K562 (cell line): ENCODE data around the gene SPDYE4. TPM values are rescaled to one million over a fixed set of nuclear protein-coding genes. Genes with fewer than 3 reads are reported as not detected.

Source experiments
- ATAC-seq: fragments of 200-7000 bp; cut with Tn5 transposase; 3 replicates; pipeline ENCODE4 v1.9.1; 2020; ENCODE audit warnings: moderate library complexity
- BruUV-seq: library from RNA; stranded (reverse); fragments of 400-500 nt; replicated peaks from 2 replicates; lab custom pipeline; 2021; lab: Mats Ljungman, UMichigan
- CTCF ChIA-PET: fragments of 300-600 bp; formaldehyde crosslinking; extraction: SDS; loops from one replicate; lab custom pipeline; 2021; ENCODE audit warnings: low intra/inter-chr PET ratio; lab: Yijun Ruan, JAX
- POLR2A ChIA-PET: fragments of 300-600, 350-650 bp; sonication (Branson Sonifier 250); formaldehyde crosslinking; extraction: SDS; loops from one replicate; lab custom pipeline; 2021; ENCODE audit warnings: antibody characterized with exemption, inconsistent platforms; lab: Yijun Ruan, JAX
- DNase-seq, 4 experiments: peaks; one replicate each; pipeline versions ENCODE4 v3.0.0 to v3.0.0-alpha.2; 2011 to 2018; ENCODE audit warnings: low spot score in 3 of 4, mixed read lengths in 3 of 4; ENCODE audit errors: extremely low read depth in 1 of 4
- FAIRE-seq: peaks from 2 replicates; lab custom pipeline; 2011; peaks lifted over from hg19 to GRCh38; lab: Jason Lieb, UNC
- H2AFZ ChIP-seq: 2 replicates; pipeline ENCODE4 v1.6.0; 2011; ENCODE audit warnings: low read depth, low read length, control low read depth, inconsistent platforms
- H3K27ac ChIP-seq: fragments of 200-600 bp; 3 replicates; pipeline ENCODE4 v1.8.0; 2011; ENCODE audit warnings: low read depth, mild to moderate bottlenecking, control low read depth, inconsistent platforms, low read length, moderate library complexity, mixed read lengths; ENCODE audit errors: extremely low read depth
- H3K27me3 ChIP-seq, 2 experiments: fragments of 300-600 bp in 1 of 2; 2 replicates in 1 of 2; 3 replicates in 1 of 2; pipeline versions ENCODE4 v1.6.0 to v1.8.0; 2011; ENCODE audit warnings: inconsistent platforms in 2 of 2, low read length in 2 of 2, mild to moderate bottlenecking in 1 of 2, mixed read lengths in 1 of 2, moderate library complexity in 1 of 2; ENCODE audit not compliant: control insufficient read depth in 2 of 2, insufficient read depth in 2 of 2
- H3K36me3 ChIP-seq: fragments of 300-600 bp; 3 replicates; pipeline ENCODE4 v1.8.0; 2011; ENCODE audit warnings: mild to moderate bottlenecking, low read length, inconsistent platforms; ENCODE audit not compliant: control insufficient read depth, insufficient read depth
- H3K4me1 ChIP-seq, 2 experiments: fragments of 200-600 bp in 1 of 2; replicated peaks in 1 of 2; 2 replicates in 1 of 2; 3 replicates in 1 of 2; pipeline versions ENCODE4 v1.5.1 to v1.8.0; 2011; ENCODE audit warnings: inconsistent platforms in 2 of 2, low read length in 2 of 2, mild to moderate bottlenecking in 1 of 2, mixed read lengths in 1 of 2, moderate library complexity in 1 of 2; ENCODE audit not compliant: control insufficient read depth in 2 of 2, insufficient read depth in 2 of 2
- H3K4me2 ChIP-seq: 2 replicates; pipeline ENCODE4 v1.6.1; 2011; ENCODE audit warnings: low read length, control low read depth, inconsistent platforms, mixed read lengths; ENCODE audit not compliant: insufficient read depth
- H3K4me3 ChIP-seq: fragments of 200-600 bp; sonication (generic), shearing (Covaris generic); 2 replicates; pipeline ENCODE4 v1.5.1; 2016; ENCODE audit warnings: control low read depth, inconsistent platforms
- H3K79me2 ChIP-seq: fragments of 200-600 bp; 3 replicates; pipeline ENCODE4 v1.8.0; 2011; ENCODE audit warnings: low read length, inconsistent platforms; ENCODE audit not compliant: control insufficient read depth, insufficient read depth
- H3K9ac ChIP-seq, 2 experiments: 2 replicates each; pipeline versions ENCODE4 v1.6.0 to v1.6.1; 2011; ENCODE audit warnings: low read depth in 2 of 2, low read length in 2 of 2, control low read depth in 1 of 2, inconsistent platforms in 1 of 2, mild to moderate bottlenecking in 1 of 2, mixed read lengths in 1 of 2; ENCODE audit not compliant: insufficient read depth in 1 of 2
- H3K9me1 ChIP-seq: one replicate; pipeline ENCODE4 v1.6.0; 2011; ENCODE audit warnings: inconsistent platforms, mild to moderate bottlenecking, low read length, moderate library complexity; ENCODE audit not compliant: control insufficient read depth, insufficient read depth
- H3K9me3 ChIP-seq: replicated peaks from 2 replicates; pipeline ENCODE4 v1.5.1; 2011; ENCODE audit warnings: low read depth, low read length, inconsistent platforms; ENCODE audit not compliant: control insufficient read depth, insufficient read depth
- H4K20me1 ChIP-seq: replicated peaks from 2 replicates; pipeline ENCODE4 v1.6.1; 2011; ENCODE audit warnings: low read length, inconsistent platforms, mixed read lengths; ENCODE audit not compliant: control insufficient read depth, insufficient read depth
- CREB1 ChIP-seq, 2 experiments: sonication (generic) in 1 of 2; formaldehyde crosslinking in 1 of 2; IDR thresholded peaks; 2 replicates each; pipeline versions ENCODE4 v1.6.1 to v1.8.0; 2012 to 2022; ENCODE audit warnings: inconsistent platforms in 1 of 2, mild to moderate bottlenecking in 1 of 2, missing genetic modification reagents in 1 of 2, moderate library complexity in 1 of 2
- HCFC1 ChIP-seq: IDR thresholded peaks from 2 replicates; pipeline ENCODE4 v1.6.1; 2012; ENCODE audit warnings: low read depth, low read length, improper control_type of control experiment
- KAT7 ChIP-seq: sonication (generic); formaldehyde crosslinking; IDR thresholded peaks from 2 replicates; pipeline ENCODE4 v1.8.0; 2022; ENCODE audit warnings: missing genetic modification reagents, mild to moderate bottlenecking, borderline replicate concordance
- MXI1 ChIP-seq: IDR thresholded peaks from 2 replicates; pipeline ENCODE4 v1.6.1; 2011; ENCODE audit warnings: low read depth, mild to moderate bottlenecking, improper control_type of control experiment, low read length
- SPI1 ChIP-seq: IDR thresholded peaks from 2 replicates; pipeline ENCODE4 v1.6.1; 2011; ENCODE audit warnings: low read depth, low read length, control low read depth, borderline replicate concordance
- ZNF23 ChIP-seq: fragments of 250-450 bp; sonication (Bioruptor Pico); IDR thresholded peaks from 2 replicates; pipeline ENCODE4 v1.4.0; 2020; ENCODE audit warnings: mild to moderate bottlenecking
- ZNF384 ChIP-seq: IDR thresholded peaks from 2 replicates; pipeline ENCODE4 v1.6.1; 2012; ENCODE audit warnings: low read depth, low read length, improper control_type of control experiment
- WGBS: fragments of 100-300 bp; shearing (Covaris generic); methylation state at CpG from one replicate; pipeline ENCODE4 v1.1.6; 2016; ENCODE audit warnings: low coverage, mixed read lengths; ENCODE audit not compliant: insufficient coverage; ENCODE audit errors: missing lambda C conversion rate; 5-methylcytosine and 5-hydroxymethylcytosine counted together
- in situ Hi-C: fragments of 300-500 bp; cut with MboI; formaldehyde crosslinking; loops from 4 replicates; pipeline ENCODE4 v1.15.0; 2018; ENCODE audit warnings: inconsistent platforms, mixed read lengths
- intact Hi-C: fragments of 100-400 bp; cut with micrococcal nuclease; formaldehyde crosslinking; loops from 2 replicates; pipeline ENCODE4 v1.14.2; 2022
- polyA plus RNA-seq, 8 experiments: library from polyadenylated mRNA; depleted of rRNA in 4 of 8; stranded (reverse) in 5 of 8; unstranded in 3 of 8; fragments of >200 nt; fragmentation: Nextera tagmentation in 2 of 8; fragmentation: Illumina TruSeq in 1 of 8; extraction: Ambion mirVana in 2 of 8; extraction: Trizol in 1 of 8; gene quantifications; 2 replicates each; pipeline versions ENCODE4 v1.2.1 to v1.2.3, GENCODE V29; 2011 to 2014; ENCODE audit warnings: inconsistent platforms in 1 of 8, missing spikeins in 1 of 8
- total RNA-seq, 7 experiments: library from RNA; depleted of rRNA in 6 of 7; stranded (reverse); fragments of >200 nt in 6 of 7; fragmentation: Illumina TruSeq in 2 of 7; extraction: Trizol in 2 of 7; gene quantifications; 2 replicates each; pipeline versions ENCODE4 v1.2.1 to v1.2.3, GENCODE V29; 2011 to 2021; ENCODE audit warnings: low replicate concordance in 1 of 7
- TF ChIP-seq, protein P1 (sequence below), 2 experiments: IDR thresholded peaks; 2 replicates each; pipeline ENCODE4 v1.6.1; 2011; ENCODE audit warnings: borderline replicate concordance in 1 of 2, control low read depth in 1 of 2, low read depth in 1 of 2, low read length in 1 of 2, mild to moderate bottlenecking in 1 of 2, mixed read lengths in 1 of 2, moderate library complexity in 1 of 2; ENCODE audit not compliant: insufficient read depth in 1 of 2, insufficient read length in 1 of 2, poor library complexity in 1 of 2, severe bottlenecking in 1 of 2; ENCODE audit errors: extremely low read depth in 1 of 2
- TF ChIP-seq, protein P2 (sequence below): sonication (generic); formaldehyde crosslinking; IDR thresholded peaks from 2 replicates; pipeline ENCODE4 v1.8.1; 2023; ENCODE audit warnings: mild to moderate bottlenecking, missing genetic modification reagents

The SPDYE4 gene
- total and polyA plus RNA-seq, 9 of the 15 experiments (the other 6 are each of a cell fraction or from before 2014, with no cell fraction given): not detected

- no peak for DNase-seq
- no peak for FAIRE-seq
- BruUV-seq: no TSS peak
- no peaks in the 10 kb centered on the region for H3K9me1 ChIP-seq
- TF ChIP-seq MXI1 (no peak), SPI1 (no peak), KAT7 (CRISPR knock-in tag) (no peak), ZNF23 (no peak), ZNF384 (no peak), HCFC1 (no peak), CREB1 (IDR thresholded peaks at IDR 0.05) (no peak), CREB1 (CRISPR knock-in tag; IDR thresholded peaks at IDR 0.05) (no peak)
- TF ChIP-seq, protein P1, sequence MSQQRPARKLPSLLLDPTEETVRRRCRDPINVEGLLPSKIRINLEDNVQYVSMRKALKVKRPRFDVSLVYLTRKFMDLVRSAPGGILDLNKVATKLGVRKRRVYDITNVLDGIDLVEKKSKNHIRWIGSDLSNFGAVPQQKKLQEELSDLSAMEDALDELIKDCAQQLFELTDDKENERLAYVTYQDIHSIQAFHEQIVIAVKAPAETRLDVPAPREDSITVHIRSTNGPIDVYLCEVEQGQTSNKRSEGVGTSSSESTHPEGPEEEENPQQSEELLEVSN (IDR thresholded peaks at IDR 0.05; ENCODE audit: borderline replicate concordance in 1 of 2, extremely low read depth in 1 of 2, insufficient read depth in 1 of 2, insufficient read length in 1 of 2, low read depth in 1 of 2, low read length in 1 of 2, poor library complexity in 1 of 2, severe bottlenecking in 1 of 2): no peak
- TF ChIP-seq, protein P2, sequence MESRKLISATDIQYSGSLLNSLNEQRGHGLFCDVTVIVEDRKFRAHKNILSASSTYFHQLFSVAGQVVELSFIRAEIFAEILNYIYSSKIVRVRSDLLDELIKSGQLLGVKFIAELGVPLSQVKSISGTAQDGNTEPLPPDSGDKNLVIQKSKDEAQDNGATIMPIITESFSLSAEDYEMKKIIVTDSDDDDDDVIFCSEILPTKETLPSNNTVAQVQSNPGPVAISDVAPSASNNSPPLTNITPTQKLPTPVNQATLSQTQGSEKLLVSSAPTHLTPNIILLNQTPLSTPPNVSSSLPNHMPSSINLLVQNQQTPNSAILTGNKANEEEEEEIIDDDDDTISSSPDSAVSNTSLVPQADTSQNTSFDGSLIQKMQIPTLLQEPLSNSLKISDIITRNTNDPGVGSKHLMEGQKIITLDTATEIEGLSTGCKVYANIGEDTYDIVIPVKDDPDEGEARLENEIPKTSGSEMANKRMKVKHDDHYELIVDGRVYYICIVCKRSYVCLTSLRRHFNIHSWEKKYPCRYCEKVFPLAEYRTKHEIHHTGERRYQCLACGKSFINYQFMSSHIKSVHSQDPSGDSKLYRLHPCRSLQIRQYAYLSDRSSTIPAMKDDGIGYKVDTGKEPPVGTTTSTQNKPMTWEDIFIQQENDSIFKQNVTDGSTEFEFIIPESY (CRISPR knock-in tag): no peak
- in situ Hi-C loops: no loop called here
- no peak overlapping the region for H3K9ac ChIP-seq
- WGBS: 23% methylated on average over 6 of the region's 8 CpGs
- peaks cover 4% of the 10 kb centered on the region; the same call in 1 of the 2 replicates for H4K20me1 ChIP-seq
- no peaks in the 10 kb centered on the region for H3K36me3 ChIP-seq
- POLR2A ChIA-PET: interaction anchor here (0.7 kb wide), 1 partner anchor 303 kb away, joined by 3 read pairs; the partner anchor contains the start of gene NDEL1
- H3K27ac ChIP-seq: no peak overlapping the region
- no peak overlapping the region for H3K4me2 ChIP-seq
- no peak overlapping the region for H2AFZ ChIP-seq
- H3K9me3 ChIP-seq: no peaks in the 10 kb centered on the region
- H3K79me2 ChIP-seq: no peaks in the 10 kb centered on the region
- no peak overlapping the region for H3K4me3 ChIP-seq
- peaks cover 0 to 15% of the 10 kb centered on the region in 2 experiments; a peak in 2 of 5 replicates for H3K4me1 ChIP-seq
- CTCF ChIA-PET: no interaction called here
- intact Hi-C loops: no loop called here
- ATAC-seq: no peak
- H3K27me3 ChIP-seq: peaks cover 0 to 37% of the 10 kb centered on the region in 2 experiments; a peak in 4 of 5 replicates
Measured at GRCh38 chr17:8739097-8739496, 19.2 kb downstream of the SPDYE4 start.
